HG02623 (cell line): ENCODE results near the gene SELENOW.
"Not testable (repeated sequence)": the region's sequence is repeated elsewhere in the genome, so short reads cannot be mapped to it uniquely, and the experiment has no call there.

Experiments
- ATAC-seq: cut with Tn5 transposase; IDR thresholded peaks from one replicate; pipeline ENCODE4 v1.9.1; 2021; ENCODE audit warnings: moderate library complexity; ENCODE audit not compliant: unreplicated experiment

The SELENOW gene

DNA sequence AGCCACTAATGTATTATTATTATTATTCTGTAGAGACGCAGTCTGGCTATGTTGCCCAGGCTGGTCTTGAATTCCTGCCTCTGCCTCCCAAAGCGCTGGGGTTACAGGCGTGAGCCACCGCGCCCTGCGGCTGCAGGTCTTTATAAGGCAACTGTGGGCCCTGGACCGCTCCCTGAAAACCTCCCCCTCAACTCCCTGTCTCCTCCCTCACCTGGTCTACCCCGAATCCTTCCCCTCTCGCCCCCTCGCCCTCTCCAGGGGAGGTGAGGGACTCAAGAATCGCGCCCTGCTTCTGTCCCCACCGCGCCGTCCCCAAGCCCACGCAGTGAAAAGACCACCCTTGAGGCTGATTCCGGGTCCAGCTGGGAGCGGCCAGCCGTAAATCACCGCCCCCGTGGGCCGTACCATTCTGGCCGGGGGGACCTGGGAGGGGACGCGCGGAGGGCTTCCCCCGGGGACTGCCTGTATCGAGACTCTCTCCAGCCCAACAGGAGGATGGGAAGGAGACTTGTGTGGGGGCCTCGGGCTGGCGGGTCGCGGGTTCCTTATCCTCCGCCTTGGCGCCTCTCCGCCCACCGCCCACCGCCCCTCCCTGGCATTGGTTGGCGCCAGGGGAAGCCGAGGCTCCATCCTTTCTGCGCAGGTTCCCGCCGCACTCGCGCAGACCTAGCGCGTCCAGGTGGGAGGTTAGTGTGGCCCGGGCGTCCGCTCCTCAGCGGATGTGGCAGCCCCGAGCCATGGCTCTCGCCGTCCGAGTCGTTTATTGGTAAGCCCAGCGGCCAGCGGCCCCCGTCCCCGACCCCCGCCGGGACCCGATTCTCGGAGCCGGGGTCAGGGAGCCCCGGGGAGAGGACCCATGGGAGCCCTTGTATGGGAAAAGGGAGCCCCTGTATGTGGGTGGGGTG, at the start of gene SELENOW:
TSS of gene SELENOW (plus strand) at position 655 of the 905 bp plus-strand sequence. CDS start at position 738, 83 bp downstream.
- ATAC-seq, result peak; percentile 83

- ATAC-seq, result no peak
These were observed 49.1 kb upstream of the SELENOW start for GRCh38 chr19:47729468-47729798.

DNA sequence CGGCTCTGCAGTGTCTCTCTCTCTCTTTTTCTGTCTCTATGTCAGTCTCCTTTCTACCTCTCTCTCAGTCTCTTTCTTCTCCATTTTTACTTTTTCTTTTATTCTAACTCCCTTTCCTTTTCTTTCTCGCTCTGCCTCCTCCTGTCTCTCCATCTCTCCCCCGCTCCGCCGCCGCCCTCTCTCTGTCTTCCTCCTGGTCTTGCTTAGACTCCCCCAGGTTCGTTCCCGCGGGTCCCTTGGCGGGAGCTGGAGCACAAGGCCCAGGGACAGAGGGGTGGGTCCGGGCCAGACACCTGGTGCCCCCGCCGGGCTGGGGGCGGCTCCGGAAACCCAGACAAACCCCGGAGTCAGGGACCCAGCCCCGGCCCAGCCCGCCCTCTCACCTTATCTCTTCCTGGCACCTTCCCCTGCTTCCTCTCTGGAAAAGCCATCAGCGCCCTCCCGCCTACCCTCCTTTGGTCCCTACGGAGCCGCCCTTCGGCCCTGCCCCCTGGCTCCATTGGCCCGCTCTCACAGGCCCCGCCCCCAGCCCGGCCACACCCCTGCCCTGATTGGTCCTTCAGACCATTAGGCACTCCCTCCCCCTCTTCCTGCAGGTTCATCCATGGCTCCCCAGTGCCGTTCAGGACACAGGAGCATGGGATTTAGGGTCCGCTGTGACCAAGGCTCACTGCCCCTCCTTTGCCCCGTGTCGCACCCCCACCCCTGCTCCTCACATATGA, 48.5 kb upstream of the SELENOW start:
- no peak for ATAC-seq

DNA sequence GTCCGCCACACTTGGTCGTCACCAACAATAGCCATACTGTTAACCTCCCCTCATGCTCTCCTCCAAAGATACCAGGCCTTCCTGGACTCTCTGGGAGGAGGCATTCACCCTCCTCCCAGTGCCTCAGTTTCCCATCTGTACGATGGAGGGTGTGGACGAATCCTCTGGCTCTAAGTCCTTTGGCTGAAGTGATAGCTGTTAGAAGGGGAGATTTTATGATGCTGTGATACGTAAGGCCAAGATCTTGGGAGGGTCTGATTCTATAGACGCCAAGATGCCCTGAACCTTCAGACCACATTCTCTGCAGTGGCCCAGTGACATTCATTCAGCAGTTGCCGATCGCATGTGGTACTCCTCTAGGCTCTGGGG, 48.0 kb upstream of the SELENOW start:
- ATAC-seq, result no peak

- no peak for ATAC-seq
These were observed 47.6 kb upstream of the SELENOW start for GRCh38 chr19:47730910-47731309.

GRCh38 chr19:47735131-47735530, 43.4 kb upstream of the SELENOW start:
- no peak for ATAC-seq

DNA sequence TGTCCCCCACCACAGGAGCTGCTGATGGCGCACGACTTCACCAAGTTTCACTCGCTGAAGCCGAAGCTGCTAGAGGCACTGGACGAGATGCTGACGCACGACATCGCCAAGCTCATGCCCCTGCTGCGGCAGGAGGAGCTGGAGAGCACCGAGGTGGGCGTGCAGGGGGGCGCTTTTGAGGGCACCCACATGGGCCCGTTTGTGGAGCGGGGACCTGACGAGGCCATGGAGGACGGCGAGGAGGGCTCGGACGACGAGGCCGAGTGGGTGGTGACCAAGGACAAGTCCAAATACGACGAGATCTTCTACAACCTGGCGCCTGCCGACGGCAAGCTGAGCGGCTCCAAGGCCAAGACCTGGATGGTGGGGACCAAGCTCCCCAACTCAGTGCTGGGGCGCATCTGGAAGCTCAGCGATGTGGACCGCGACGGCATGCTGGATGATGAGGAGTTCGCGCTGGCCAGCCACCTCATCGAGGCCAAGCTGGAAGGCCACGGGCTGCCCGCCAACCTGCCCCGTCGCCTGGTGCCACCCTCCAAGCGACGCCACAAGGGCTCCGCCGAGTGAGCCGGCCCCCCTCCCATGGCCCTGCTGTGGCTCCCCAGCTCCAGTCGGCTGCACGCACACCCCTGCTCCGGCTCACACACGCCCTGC, 37.5 kb upstream of the SELENOW start:
- no peak for ATAC-seq

GRCh38 chr19:47741544-47742140, 36.9 kb upstream of the SELENOW start:
- no peak for ATAC-seq

DNA sequence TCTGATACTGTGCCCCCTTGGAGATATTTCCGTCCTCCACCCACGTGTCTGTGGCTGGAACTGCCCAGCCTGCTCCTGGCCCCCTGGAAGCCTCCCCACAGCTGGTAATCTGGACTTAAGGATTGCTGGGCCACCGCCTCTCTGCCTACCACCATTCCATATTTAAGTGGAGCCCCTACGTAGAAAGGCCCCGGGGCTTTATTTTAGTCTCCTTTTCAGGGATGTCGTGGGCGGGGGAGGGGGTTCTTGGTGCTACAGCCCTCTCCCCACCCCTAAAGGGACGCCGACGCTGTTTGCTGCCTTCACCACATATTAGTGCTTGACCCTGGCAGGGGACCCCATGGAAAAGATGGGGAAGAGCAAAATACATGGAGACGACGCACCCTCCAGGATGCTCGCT, 35.9 kb upstream of the SELENOW start:
- no peak for ATAC-seq

DNA sequence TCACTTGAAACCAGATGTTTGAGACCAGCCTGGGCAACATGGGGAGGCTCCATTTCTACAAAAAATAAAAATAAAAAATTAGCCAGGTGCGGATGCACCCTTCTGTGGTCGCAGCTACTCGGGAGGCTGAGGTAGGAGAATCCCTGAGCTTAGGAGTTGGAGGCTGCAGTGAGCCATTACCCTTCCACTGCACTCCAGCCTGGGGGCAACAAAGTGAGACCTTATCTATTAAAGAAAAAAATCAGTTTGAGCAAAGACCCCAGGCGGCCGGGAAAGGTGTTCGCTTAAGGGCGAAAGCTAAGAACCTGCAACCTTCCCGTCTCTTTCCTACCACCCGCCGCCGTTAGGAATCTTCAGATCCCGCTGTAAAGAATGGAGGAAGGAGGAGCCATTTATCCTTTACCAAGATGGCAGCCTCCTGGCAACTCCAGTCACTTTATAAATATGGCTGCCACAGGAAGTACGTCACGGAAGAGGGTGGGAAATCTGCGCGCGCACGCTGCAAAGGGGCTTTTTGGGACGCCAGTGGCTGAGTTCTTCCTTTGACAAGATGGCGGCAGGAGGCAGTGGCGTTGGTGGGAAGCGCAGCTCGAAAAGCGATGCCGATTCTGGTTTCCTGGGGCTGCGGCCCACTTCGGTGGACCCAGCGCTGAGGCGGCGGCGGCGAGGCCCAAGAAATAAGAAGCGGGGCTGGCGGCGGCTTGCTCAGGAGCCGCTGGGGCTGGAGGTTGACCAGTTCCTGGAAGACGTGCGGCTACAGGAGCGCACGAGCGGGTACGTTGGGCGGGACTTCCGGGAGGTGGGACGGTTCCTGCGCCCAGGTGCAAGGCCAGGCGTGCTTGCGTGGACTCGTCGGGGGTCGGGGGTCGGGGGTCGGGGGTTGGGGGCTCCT, 33.2 kb upstream of the SELENOW start, which contains the start of gene NOP53:
TSS of gene NOP53 (plus strand) at position 537 of the 892 bp plus-strand sequence. CDS start at position 551, 14 bp downstream.
- peak; percentile 55 for ATAC-seq

DNA sequence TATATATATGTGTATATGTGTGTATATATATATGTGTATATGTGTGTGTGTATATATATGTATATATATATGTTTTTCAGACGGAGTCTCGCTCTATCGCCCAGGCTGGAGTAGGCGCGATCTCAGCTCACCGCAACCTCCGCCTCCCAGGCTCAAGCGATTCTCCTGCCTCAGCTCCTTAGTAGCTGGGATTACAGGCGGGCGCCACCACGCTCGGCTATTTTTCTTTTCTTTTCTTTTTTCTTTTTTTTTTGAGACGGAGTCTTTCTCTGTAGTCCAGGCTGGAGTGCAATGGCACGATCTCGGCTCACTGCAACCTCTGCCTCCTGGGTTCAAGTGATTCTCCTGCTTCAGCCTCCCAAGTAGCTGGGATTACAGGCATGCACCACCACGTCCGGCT, 32.4 kb upstream of the SELENOW start:
- not testable (repeated sequence) for ATAC-seq

DNA sequence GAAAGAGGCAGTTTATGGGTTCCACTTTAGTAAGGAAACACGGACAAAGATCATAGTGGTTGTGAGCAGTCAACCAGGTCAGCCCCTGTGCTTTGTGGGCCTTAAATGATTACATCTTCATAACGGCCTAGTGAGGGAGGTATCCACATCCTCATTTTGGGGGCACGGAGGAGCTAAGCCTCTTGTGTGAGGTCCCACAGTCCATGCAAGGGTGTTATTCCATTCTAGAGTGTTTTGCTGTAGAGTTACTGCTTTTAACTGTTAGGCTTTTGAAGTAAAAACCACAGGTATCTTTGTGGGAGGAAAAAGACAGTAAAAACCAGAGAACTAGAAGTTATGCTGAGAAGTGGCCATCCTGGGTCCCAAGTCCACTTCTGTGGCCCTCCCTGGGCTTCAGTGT, 29.2 kb upstream of the SELENOW start:
- ATAC-seq, result no peak

- no peak for ATAC-seq
These were observed 27.8 kb upstream of the SELENOW start for GRCh38 chr19:47750752-47751151.

GRCh38 chr19:47752440-47753211, 25.9 kb upstream of the SELENOW start:
- ATAC-seq, result no peak

DNA sequence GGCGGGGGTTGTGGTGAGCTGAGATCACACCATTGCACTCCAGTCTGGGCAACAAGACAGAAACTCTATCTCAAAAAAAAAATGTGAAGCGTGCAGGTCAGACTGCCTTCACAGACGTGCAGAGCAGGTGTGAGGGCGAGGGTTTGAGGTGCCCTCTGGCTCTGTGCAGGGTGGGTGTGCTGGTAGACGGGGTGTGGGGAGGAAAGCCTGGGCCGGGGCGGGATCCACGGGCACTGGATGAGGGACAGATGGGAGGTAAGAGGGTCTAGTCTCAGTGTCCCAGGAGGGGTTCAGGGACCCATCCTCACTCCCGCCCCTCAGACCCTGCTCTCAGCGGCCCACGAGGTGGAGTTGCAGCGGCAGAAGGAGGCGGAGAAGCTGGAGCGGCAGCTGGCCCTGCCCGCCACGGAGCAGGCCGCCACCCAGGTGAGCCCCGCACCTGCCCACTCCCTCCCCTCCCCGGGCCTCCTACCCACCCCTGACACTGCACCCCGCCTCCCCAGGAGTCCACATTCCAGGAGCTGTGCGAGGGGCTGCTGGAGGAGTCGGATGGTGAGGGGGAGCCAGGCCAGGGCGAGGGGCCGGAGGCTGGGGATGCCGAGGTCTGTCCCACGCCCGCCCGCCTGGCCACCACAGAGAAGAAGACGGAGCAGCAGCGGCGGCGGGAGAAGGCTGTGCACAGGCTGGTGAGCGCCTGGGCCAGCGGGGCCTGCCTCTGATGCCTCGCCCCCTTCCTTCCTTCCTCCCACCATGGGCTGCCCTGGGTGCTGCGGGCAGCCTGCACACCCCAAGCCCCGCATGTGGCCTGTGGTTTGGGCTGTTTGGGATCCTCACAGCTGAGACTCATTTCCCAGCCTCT, 24.1 kb upstream of the SELENOW start:
- ATAC-seq, result no peak

GRCh38 chr19:47755065-47755761, 23.3 kb upstream of the SELENOW start:
- ATAC-seq, result no peak

DNA sequence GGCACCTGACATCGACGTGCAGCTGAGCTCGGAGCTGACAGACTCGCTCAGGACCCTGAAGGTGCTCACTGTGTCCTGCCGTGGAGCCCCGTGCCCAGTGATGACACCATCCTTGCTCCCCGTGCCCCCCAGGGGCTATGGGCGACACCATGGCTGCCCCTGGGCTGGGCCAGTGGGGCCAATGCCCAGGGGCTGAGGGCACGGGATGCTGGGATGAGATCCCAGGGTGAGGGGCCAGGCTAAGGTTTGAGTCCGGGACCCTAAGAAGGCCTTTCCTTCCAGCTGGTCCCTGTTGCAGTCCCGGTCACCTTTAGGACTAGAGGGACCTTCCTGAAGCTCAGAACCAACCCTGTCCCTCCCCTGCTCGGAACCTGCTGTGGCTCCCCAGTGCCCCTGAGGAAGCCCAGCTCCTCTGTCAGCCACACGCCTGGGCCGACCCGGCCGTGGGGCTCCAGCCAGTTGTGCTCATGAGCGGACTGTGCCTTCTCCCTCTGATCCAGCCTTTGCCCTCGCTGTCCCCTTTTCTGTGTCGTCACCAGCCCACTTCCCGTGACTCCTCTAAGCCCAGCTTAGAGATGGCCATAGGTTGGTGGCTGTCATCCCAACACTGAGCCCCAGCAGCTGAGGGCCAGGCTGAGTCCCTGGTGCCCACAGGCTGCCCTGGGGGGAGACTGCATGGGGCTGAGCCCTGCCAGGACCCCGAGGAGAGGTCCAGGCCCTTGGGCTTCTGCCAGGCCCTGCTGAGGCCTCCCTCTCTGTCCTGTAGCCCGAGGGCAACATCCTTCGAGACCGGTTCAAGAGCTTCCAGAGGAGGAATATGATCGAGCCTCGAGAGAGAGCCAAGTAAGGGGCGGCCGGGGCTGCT, 22.5 kb upstream of the SELENOW start:
- no peak for ATAC-seq
